Upper lobe of left lung (tissue), 4 donors: Measurements from ENCODE around the gene PLOD2.

ENCODE experiments used
- EP300 ChIP-seq, 4 donors: sonication (generic); formaldehyde crosslinking; IDR thresholded peaks; one replicate each; pipeline ENCODE4 v1.5.1; 2017; ENCODE audit warnings: antibody characterized with exemption in 4 of 4, control low read depth in 2 of 4
- POLR2A ChIP-seq, 4 donors: fragments of 450-650 bp; IDR thresholded peaks; one replicate each; pipeline ENCODE4 v1.5.1; 2016 to 2017; ENCODE audit warnings: antibody characterized with exemption in 4 of 4, mild to moderate bottlenecking in 2 of 4
- POLR2AphosphoS5 ChIP-seq, 2 donors: sonication (generic); formaldehyde crosslinking; IDR thresholded peaks; one replicate each; pipeline ENCODE4 v1.5.1; 2017; ENCODE audit warnings: antibody characterized with exemption in 2 of 2
- TF ChIP-seq, protein P1 (sequence below), 6 experiments: fragments of 450-650 bp in 4 of 6; fragments of 200-600 bp in 2 of 6; sonication (generic) in 2 of 6; IDR thresholded peaks; one replicate each; pipeline ENCODE4 v1.5.1; 2016 to 2019; ENCODE audit warnings: antibody characterized with exemption in 6 of 6

DNA sequence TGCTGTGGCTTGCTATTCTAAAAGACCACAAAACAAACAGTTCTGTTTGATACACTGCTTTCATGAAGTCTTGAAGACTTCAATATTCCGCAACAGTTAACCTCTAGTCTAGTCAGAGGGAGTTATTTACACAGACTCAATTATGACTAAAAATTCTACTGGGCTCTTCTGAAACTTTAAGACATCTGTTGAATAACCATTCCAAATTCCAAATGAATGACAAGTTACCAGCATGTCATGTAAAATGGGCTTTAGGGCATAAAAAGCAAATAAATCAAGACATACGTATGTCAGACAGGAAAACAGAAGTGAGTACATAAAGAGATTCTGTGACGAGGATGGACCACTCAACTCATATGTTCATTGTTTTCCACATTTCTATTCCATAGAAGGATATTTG lies 93.9 kb downstream of the PLOD2 start:
- TF ChIP-seq, protein P1, sequence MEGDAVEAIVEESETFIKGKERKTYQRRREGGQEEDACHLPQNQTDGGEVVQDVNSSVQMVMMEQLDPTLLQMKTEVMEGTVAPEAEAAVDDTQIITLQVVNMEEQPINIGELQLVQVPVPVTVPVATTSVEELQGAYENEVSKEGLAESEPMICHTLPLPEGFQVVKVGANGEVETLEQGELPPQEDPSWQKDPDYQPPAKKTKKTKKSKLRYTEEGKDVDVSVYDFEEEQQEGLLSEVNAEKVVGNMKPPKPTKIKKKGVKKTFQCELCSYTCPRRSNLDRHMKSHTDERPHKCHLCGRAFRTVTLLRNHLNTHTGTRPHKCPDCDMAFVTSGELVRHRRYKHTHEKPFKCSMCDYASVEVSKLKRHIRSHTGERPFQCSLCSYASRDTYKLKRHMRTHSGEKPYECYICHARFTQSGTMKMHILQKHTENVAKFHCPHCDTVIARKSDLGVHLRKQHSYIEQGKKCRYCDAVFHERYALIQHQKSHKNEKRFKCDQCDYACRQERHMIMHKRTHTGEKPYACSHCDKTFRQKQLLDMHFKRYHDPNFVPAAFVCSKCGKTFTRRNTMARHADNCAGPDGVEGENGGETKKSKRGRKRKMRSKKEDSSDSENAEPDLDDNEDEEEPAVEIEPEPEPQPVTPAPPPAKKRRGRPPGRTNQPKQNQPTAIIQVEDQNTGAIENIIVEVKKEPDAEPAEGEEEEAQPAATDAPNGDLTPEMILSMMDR (IDR thresholded peaks at IDR 0.05) = no peak
- TF ChIP-seq POLR2A (IDR thresholded peaks at IDR 0.05) (no peak), POLR2AphosphoS5 (IDR thresholded peaks at IDR 0.05) (no peak), EP300 (IDR thresholded peaks at IDR 0.05) (no peak)
